Measurements from ENCODE around the gene MAPK12. TPM values are rescaled to one million over a fixed set of nuclear protein-coding genes. Genes with fewer than 3 reads are reported as not detected.

MAPK12 gene
- total and polyA plus RNA-seq, 2 of the 8 experiments (the other 6 are each of a cell fraction or from before 2014, with no cell fraction given), result 17.3 to 20.3 TPM

GRCh38 chr22:50297510-50298265 lies 36.2 kb upstream of the MAPK12 start:
- Histone ChIP-seq H3K4me1 (replicated peaks in 1 of 4; ENCODE audit: control insufficient read depth in 3 of 4, insufficient read depth in 4 of 4, low read length in 3 of 4) (peaks cover 0 to 37% (median 24%) of the 10 kb centered on the region in 4 experiments; a peak in 6 of 7 replicates), H3K9ac (replicated peaks in 1 of 4; ENCODE audit: extremely low read depth in 1 of 4, low read depth in 3 of 4, low read length in 3 of 4) (no peak overlapping the region), H3K4ac (replicated peaks; ENCODE audit: insufficient read length, low read depth, low read length) (peak overlapping the region; percentile 53), H2BK15ac (ENCODE audit: low read length) (no peak overlapping the region), H3K18ac (ENCODE audit: extremely low read depth, low read length) (no peak overlapping the region), H3K56ac (replicated peaks; ENCODE audit: insufficient read length, low read depth, low read length) (no peak overlapping the region), H3K23me2 (ENCODE audit: low read depth, low read length) (peaks cover 9% of the 10 kb centered on the region; the same call in 1 of the 2 replicates), H3K9me3 (ENCODE audit: insufficient read depth in 2 of 2, low read depth in 1 of 2, low read length in 1 of 2) (no peaks in the 10 kb centered on the region), H4K8ac (ENCODE audit: extremely low read depth, insufficient read depth, low read length) (no peak overlapping the region), H3K23ac (ENCODE audit: insufficient read length) (no peak overlapping the region), H4K20me1 (replicated peaks in 1 of 2; ENCODE audit: control insufficient read depth in 1 of 2, insufficient read depth in 2 of 2, low read length in 2 of 2) (peaks cover 14 to 31% of the 10 kb centered on the region in 2 experiments), H4K5ac (ENCODE audit: insufficient read length, low read depth, low read length) (no peak overlapping the region), H3K4me3 (ENCODE audit: extremely low read depth in 1 of 4, insufficient read depth in 2 of 4, low read depth in 3 of 4, low read length in 4 of 4) (no peak overlapping the region), H3K27me3 (replicated peaks in 1 of 4; ENCODE audit: control insufficient read depth in 3 of 4, extremely low read depth in 1 of 4, insufficient read depth in 3 of 4, low read length in 3 of 4) (no peaks in the 10 kb centered on the region; a peak in 2 of 7 replicates), H3K4me2 (ENCODE audit: insufficient read depth in 1 of 2, low read depth in 2 of 2, low read length in 2 of 2) (no peak overlapping the region; a peak in 1 of 4 replicates), H2BK12ac (ENCODE audit: low read depth, low read length) (no peak overlapping the region), H2BK120ac (replicated peaks; ENCODE audit: low read depth, low read length) (no peak overlapping the region), H2AFZ (ENCODE audit: low read length) (no peak overlapping the region), H3K36me3 (ENCODE audit: control insufficient read depth in 2 of 4, insufficient read depth in 4 of 4, low read length in 3 of 4) (no peaks in the 10 kb centered on the region), H3K79me2 (ENCODE audit: control insufficient read depth in 1 of 2, insufficient read depth in 2 of 2, low read length in 2 of 2) (peaks cover 0 to 37% of the 10 kb centered on the region in 2 experiments; a peak in 3 of 4 replicates), H3K14ac (ENCODE audit: insufficient read length) (no peak overlapping the region), H2AK5ac (ENCODE audit: low read depth, low read length) (peak overlapping the region; percentile 95), H2BK20ac (ENCODE audit: low read length) (no peak overlapping the region), H3K27ac (ENCODE audit: low read depth, low read length) (no peak overlapping the region), H4K91ac (replicated peaks; ENCODE audit: insufficient read length, low read length) (peak overlapping the region; percentile 40), H3K79me1 (ENCODE audit: low read depth, low read length) (peaks cover 22% of the 10 kb centered on the region), H2BK5ac (ENCODE audit: low read depth, low read length) (peak overlapping the region; percentile 75; the same call in 1 of the 2 replicates)
- POLR2A ChIA-PET (ENCODE audit: partially characterized antibody), result interaction anchor here (1.2 kb wide), 2 partner anchors 26 to 45 kb away, joined by 3 read pairs; no protein-coding TSS in a partner anchor
- CTCF ChIA-PET (ENCODE audit: partially characterized antibody), result interaction anchor here (1.2 to 2.6 kb wide), 4 partner anchors 8 to 49 kb away, joined by 4 to 11 read pairs (median 8); no protein-coding TSS in a partner anchor
- DNase-seq (ENCODE audit: low read depth in 1 of 2, low spot score in 2 of 2) (no peak), FAIRE-seq (no peak)
- WGBS, 2 experiments (ENCODE audit: extremely low coverage in 1 of 2, insufficient coverage in 1 of 2, insufficient read length in 1 of 2, insufficient replicate concordance in 2 of 2, low coverage in 1 of 2, low lambda C conversion rate in 2 of 2, missing lambda C conversion rate in 1 of 2), result 88% methylated on average over 16 of the region's 20 CpGs; no CpG with 5 or more reads in 1 of the 2 experiments
- TF ChIP-seq EP300 (IDR thresholded peaks at IDR 0.05; ENCODE audit: borderline replicate concordance in 1 of 2, low read depth in 2 of 2, low read length in 2 of 2) (no peak), MAX (IDR thresholded peaks at IDR 0.05) (no peak), GTF2F1 (IDR thresholded peaks at IDR 0.05; ENCODE audit: borderline replicate concordance, low read depth, low read length) (no peak), SIX5 (IDR thresholded peaks at IDR 0.05; ENCODE audit: low read depth, low read length) (no peak), POLR2A (IDR thresholded peaks at IDR 0.05; ENCODE audit: control extremely low read depth in 1 of 2, low read depth in 2 of 2, low read length in 2 of 2) (no peak), POU5F1 (IDR thresholded peaks at IDR 0.05; ENCODE audit: low read depth, low read length) (no peak), CREB1 (IDR thresholded peaks at IDR 0.05) (no peak), SP1 (IDR thresholded peaks at IDR 0.05; ENCODE audit: low read depth, low read length) (no peak), CBX8 (IDR thresholded peaks at IDR 0.05; ENCODE audit: borderline replicate concordance, low read depth, low read length) (no peak), SIN3A (conservative IDR thresholded peaks at IDR 0.05 in 1 of 2, IDR thresholded peaks at IDR 0.05 in 1 of 2; ENCODE audit: low read depth in 1 of 2, low read length in 2 of 2) (no peak), GABPA (IDR thresholded peaks at IDR 0.05; ENCODE audit: borderline replicate concordance, insufficient read depth, low read length) (no peak), NANOG (IDR thresholded peaks at IDR 0.05; ENCODE audit: insufficient read depth, low read depth, low read length, poor library complexity, severe bottlenecking) (no peak)

Data from H1 (cell line).